Tibial artery (tissue), 4 donors: ENCODE results near the gene GTF3C1.

Experiments
- DNase-seq, 2 donors: peaks; one replicate each; pipeline ENCODE4 v3.0.0-alpha.2; 2019
- H3K27ac ChIP-seq, 2 donors: fragments of 200-600 bp; sonication (generic) in 1 of 2; 1 replicate in 1 of 2; 2 replicates in 1 of 2; pipeline ENCODE4 v1.5.1; 2018 to 2019; ENCODE audit warnings: mild to moderate bottlenecking in 1 of 2
- H3K27me3 ChIP-seq, 2 donors: fragments of 200-600 bp; sonication (generic) in 1 of 2; one replicate each; pipeline versions ENCODE4 v1.5.1 to v1.6.0; 2016 to 2019
- H3K36me3 ChIP-seq, 3 donors: fragments of 200-600 bp; sonication (generic) in 2 of 3; one replicate each; pipeline ENCODE4 v1.5.1; 2016 to 2019; ENCODE audit warnings: mild to moderate bottlenecking in 2 of 3
- H3K4me1 ChIP-seq, 4 donors: fragments of 200-600 bp; sonication (generic) in 2 of 4; 1 replicate in 3 of 4; 2 replicates in 1 of 4; pipeline ENCODE4 v1.5.1; 2016 to 2019
- H3K4me3 ChIP-seq, 2 donors: fragments of 200-600 bp; sonication (generic) in 1 of 2; 1 replicate in 1 of 2; 2 replicates in 1 of 2; pipeline ENCODE4 v1.5.1; 2018 to 2019; ENCODE audit warnings: mild to moderate bottlenecking in 2 of 2
- H3K9me3 ChIP-seq, 3 donors: fragments of 200-600 bp; sonication (generic) in 1 of 3; one replicate each; pipeline ENCODE4 v1.5.1; 2016 to 2019
- CTCF ChIP-seq, 2 experiments: fragments of 200-600 bp in 1 of 2; fragments of 450-650 bp in 1 of 2; IDR thresholded peaks; one replicate each; pipeline ENCODE4 v1.5.1; 2017 to 2019; ENCODE audit warnings: antibody characterized with exemption in 2 of 2, mild to moderate bottlenecking in 1 of 2, moderate library complexity in 1 of 2
- intact Hi-C: fragments of 100-400 bp; cut with DNase I; formaldehyde crosslinking; loops from one replicate; pipeline ENCODE4 v1.15.0; 2023; ENCODE audit warnings: low total_unique reads

Gene GTF3C1

GRCh38 chr16:27441998-27442397 lies 107.7 kb downstream of the GTF3C1 start:
- no peak for TF ChIP-seq CTCF (IDR thresholded peaks at IDR 0.05)
- Histone ChIP-seq H3K4me1 (no peaks in the 10 kb centered on the region), H3K27ac (no peak overlapping the region), H3K4me3 (no peak overlapping the region), H3K36me3 (no peaks in the 10 kb centered on the region), H3K27me3 (peaks cover 0 to 13% of the 10 kb centered on the region in 2 donors), H3K9me3 (peaks cover 4 to 19% (median 13%) of the 10 kb centered on the region in 3 donors)
- intact Hi-C loops, result no loop called here
- DNase-seq, result no peak

DNA sequence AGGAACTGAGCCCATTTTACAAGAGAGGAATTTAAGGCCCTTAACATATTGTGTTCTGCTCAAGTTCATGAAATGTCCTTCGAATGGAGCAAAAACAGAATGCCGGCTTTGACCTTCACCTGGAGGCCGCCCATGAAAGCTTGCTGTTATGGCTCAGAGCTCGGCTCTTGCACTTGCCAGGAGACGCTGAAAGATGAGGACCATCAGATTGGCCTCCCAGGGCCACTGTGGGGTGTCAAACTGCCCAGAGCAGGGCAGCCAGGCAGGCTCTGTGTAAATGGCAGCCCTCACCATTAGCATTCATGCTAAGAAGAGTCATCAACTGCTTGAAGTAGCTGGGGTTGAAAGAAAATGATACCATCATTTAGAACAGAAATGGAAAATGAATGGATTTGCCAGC lies 108.4 kb downstream of the GTF3C1 start:
- DNase-seq, result peak in 1 of 2 donors; percentile 16
- no peaks in the 10 kb centered on the region for H3K36me3 ChIP-seq
- H3K27me3 ChIP-seq, result peaks cover 0 to 10% of the 10 kb centered on the region in 2 donors
- TF ChIP-seq CTCF (IDR thresholded peaks at IDR 0.05), result no peak
- no peak overlapping the region for H3K4me3 ChIP-seq
- H3K9me3 ChIP-seq, result peaks cover 4 to 19% (median 13%) of the 10 kb centered on the region in 3 donors
- intact Hi-C loops, result no loop called here
- H3K27ac ChIP-seq, result no peak overlapping the region
- no peaks in the 10 kb centered on the region for H3K4me1 ChIP-seq

DNA sequence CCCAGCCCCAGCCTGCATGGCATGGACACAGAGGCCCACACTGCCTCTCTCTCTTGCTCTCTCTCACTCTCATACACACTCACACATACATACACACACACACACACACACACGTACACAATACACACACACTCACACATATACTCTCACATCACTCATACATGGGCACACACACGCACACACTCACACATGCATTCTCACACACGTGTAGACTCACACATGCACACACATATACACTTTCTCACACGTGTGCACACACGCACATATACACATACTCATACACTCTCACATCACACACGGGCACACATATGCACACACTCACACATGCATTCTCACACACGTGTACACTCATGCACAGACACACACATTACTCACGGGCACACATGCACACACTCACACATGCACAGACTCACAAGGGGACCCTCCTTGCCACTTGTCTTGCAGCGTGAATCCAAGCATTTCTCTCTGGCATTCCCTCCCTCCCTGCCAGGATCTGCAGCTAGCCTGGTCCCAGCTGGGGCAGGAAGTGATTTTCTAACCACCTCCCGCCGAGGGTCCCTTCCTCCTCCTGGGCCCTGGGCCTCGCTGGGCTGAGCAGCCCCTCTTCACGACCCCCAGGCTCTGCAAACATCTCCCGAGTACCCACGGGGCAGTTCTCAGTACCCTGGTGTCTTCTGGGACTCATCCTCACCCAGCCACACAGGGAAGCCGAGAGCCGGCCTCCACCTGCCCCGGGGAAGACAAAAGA lies 110.3 kb downstream of the GTF3C1 start:
- Histone ChIP-seq H3K9me3 (peaks cover 2 to 9% (median 6%) of the 10 kb centered on the region in 3 donors), H3K27me3 (peaks cover 0 to 6% of the 10 kb centered on the region in 2 donors), H3K36me3 (no peaks in the 10 kb centered on the region), H3K4me3 (no peak overlapping the region), H3K4me1 (no peaks in the 10 kb centered on the region), H3K27ac (no peak overlapping the region)
- intact Hi-C loops, result no loop called here
- peak in 1 of 2 donors; percentile 11 for DNase-seq
- no peak for TF ChIP-seq CTCF (IDR thresholded peaks at IDR 0.05)

DNA sequence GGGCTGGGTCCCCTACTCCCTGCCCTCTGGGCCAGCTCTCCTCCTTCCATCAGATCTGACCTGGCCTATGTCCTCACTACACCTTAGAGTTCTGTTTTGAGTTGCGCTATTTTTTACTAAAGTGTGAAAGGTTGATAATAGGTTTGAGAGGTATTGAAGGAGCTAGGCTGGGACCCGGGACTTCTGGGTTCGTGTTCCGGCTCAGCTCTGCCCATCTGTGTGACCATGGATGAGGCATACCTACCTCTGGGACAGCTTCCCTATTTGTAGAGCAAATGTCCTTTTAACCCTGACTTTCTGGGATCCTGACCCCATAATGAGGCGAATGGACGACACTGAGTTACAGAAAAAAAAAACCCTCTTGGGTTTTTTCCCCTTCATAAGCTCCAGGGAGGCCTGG lies 111.8 kb downstream of the GTF3C1 start:
- no peaks in the 10 kb centered on the region for H3K9me3 ChIP-seq
- intact Hi-C loops, result no loop called here
- no peaks in the 10 kb centered on the region for H3K4me1 ChIP-seq
- peak in 1 of 2 donors; percentile 16 for DNase-seq
- H3K36me3 ChIP-seq, result no peaks in the 10 kb centered on the region
- no peak overlapping the region for H3K4me3 ChIP-seq
- H3K27me3 ChIP-seq, result peaks cover 0 to 6% of the 10 kb centered on the region in 2 donors
- no peak for TF ChIP-seq CTCF (IDR thresholded peaks at IDR 0.05)
- H3K27ac ChIP-seq, result no peak overlapping the region

DNA sequence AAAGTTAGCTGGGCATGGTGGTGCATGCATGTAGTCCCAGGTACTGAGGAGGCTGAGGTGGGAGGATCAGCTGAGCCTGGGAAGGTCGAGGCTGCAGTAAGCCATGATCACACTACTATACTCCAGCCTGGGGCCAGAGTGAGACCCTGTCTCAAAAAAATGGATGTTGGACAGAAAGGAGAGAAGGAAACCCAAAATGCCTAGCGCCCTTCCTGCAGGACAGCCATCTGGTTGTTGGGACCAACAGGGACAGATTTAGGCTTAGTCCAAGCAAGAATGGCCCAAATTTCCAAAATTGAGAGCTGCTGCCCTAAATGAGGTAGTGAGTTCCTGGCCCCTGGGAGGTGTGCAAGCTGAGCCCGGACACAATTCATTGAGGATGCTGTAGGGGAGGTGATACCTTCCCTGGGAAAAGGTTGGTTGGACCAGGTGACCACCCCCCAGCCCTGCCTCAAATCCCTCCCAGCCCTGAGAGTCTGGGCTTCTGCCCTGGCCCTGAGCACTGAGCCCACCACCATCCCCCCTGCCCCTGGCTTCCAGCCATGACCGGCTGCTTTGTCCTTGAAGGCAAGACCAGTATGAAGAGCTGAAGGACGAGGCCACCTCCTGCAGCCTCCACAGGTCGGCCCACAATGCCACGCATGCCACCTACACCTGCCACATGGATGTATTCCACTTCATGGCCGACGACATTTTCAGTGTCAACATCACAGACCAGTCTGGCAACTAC lies 112.6 kb downstream of the GTF3C1 start:
- DNase-seq, result peak in 1 of 2 donors; percentile 45

More for the DNA sequence above, 112.6 kb downstream of the GTF3C1 start:
- H3K9me3 ChIP-seq, result no peaks in the 10 kb centered on the region
- no peak overlapping the region for H3K27ac ChIP-seq
- H3K4me1 ChIP-seq, result no peaks in the 10 kb centered on the region
- H3K4me3 ChIP-seq, result no peak overlapping the region
- intact Hi-C loops, result no loop called here
- no peak for TF ChIP-seq CTCF (IDR thresholded peaks at IDR 0.05)
- peaks cover 0 to 6% of the 10 kb centered on the region in 2 donors for H3K27me3 ChIP-seq
- no peaks in the 10 kb centered on the region for H3K36me3 ChIP-seq
